ENCODE results near the gene KCNB1.

The KCNB1 gene

DNA sequence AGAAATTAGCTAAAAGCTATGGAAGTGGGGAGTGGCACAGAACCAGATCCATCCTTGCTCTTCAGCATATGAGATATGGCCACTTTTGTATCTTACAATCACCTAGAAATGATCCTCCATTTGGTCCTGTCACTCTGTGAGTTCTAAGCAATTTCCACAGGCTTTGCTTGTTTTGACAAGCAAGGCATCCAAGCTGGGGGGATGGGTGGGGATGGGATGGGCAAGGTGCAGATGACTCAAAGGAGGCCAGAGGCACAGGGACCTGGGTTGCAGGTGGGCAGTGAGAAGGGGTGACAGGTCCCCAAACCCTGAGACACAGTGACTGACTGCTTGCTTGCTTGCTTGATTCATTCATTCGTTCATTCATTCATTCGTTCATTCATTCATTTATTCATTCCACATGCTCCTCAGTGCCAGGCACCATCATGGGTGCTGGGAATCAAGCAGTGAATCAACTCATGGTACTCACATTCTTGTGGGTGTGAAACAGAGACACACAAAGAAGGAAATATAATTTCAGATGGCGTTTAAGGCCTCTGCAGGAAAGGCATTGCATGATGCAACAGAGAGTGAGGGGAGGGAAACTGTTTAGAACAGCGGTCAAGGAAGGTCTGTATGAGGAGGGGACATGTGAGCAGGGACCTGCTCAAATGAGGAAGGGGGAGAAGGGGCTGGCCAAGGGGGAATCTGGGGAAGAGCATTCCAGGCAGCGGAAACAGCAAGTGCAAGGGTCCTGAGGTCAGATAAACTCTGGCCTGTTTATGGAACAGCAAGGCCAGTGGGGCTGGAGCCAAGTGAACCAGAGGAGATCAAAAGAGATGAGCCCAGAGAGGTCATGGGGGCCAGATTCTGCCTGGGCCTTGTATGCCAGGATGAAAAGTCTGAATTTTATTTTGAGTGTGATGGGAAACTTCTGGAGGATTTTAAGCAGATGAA lies 3.4 kb downstream of the KCNB1 start:
- DNase-seq, result no peak
- Histone ChIP-seq H3K9me3 (no peaks in the 10 kb centered on the region), H3K36me3 (no peaks in the 10 kb centered on the region), H3K27ac (no peak overlapping the region), H3K4me1 (peaks cover 0 to 18% (median 15%) of the 10 kb centered on the region in 4 donors), H3K27me3 (peaks cover 0 to 12% of the 10 kb centered on the region in 2 donors), H3K4me3 (no peak overlapping the region)
- intact Hi-C loops (cut with DNase I; ENCODE audit: low total_unique reads), result no loop called here
- TF ChIP-seq, protein P1, sequence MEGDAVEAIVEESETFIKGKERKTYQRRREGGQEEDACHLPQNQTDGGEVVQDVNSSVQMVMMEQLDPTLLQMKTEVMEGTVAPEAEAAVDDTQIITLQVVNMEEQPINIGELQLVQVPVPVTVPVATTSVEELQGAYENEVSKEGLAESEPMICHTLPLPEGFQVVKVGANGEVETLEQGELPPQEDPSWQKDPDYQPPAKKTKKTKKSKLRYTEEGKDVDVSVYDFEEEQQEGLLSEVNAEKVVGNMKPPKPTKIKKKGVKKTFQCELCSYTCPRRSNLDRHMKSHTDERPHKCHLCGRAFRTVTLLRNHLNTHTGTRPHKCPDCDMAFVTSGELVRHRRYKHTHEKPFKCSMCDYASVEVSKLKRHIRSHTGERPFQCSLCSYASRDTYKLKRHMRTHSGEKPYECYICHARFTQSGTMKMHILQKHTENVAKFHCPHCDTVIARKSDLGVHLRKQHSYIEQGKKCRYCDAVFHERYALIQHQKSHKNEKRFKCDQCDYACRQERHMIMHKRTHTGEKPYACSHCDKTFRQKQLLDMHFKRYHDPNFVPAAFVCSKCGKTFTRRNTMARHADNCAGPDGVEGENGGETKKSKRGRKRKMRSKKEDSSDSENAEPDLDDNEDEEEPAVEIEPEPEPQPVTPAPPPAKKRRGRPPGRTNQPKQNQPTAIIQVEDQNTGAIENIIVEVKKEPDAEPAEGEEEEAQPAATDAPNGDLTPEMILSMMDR (IDR thresholded peaks at IDR 0.05), result no peak

DNA sequence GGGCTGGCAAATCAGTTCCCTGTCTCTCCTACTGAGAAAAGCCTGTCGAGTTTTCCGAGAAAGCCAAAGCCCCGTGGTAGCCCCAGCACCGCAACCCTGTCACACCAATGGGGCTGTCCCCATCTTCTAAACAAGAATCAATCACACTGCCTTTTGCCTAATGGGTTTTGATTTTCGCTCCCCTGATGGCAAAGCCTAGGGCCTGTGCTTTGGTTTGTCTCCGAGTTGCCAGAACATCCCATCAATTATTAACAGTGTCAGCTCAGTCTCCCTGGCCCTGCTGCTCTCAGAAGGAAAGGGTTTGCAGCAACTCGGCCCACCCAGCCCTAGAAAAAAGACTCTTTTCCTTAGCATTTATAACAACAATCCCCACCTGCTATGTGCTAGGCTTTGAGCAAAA lies 4.2 kb downstream of the KCNB1 start:
- TF ChIP-seq, protein P1 (IDR thresholded peaks at IDR 0.05), result no peak
- Histone ChIP-seq H3K27me3 (peaks cover 0 to 6% of the 10 kb centered on the region in 2 donors), H3K27ac (no peak overlapping the region), H3K9me3 (no peaks in the 10 kb centered on the region), H3K4me1 (peaks cover 0 to 12% (median 11%) of the 10 kb centered on the region in 4 donors), H3K36me3 (no peaks in the 10 kb centered on the region), H3K4me3 (no peak overlapping the region)
- intact Hi-C loops (cut with DNase I; ENCODE audit: low total_unique reads), result no loop called here
- DNase-seq, result no peak

DNA sequence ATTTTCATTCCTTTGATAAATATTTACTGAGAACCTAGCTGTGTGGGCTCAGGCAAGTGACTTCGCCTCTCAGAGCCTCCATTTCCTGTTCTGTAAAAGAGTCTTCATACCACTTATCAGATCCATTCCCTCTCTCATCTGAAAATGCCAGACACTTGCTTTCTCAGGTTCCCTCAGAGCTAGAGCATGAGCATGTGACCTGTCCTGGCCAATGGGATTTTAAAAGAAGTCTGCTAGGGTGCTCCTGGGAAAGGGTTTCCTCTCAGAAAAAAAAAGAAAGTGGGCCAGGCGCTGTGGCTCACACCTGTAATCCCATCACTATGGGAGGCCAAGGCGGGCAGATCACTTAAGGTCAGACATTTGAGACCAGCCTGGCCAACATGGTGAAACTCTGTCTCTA lies 5.3 kb downstream of the KCNB1 start:
- peaks cover 0 to 2% (median under 1%) of the 10 kb centered on the region in 4 donors for H3K4me1 ChIP-seq
- H3K9me3 ChIP-seq, result no peaks in the 10 kb centered on the region
- no peak for DNase-seq
- TF ChIP-seq, protein P1 (IDR thresholded peaks at IDR 0.05), result no peak
- no peak overlapping the region for H3K4me3 ChIP-seq
- peaks cover 0 to under 1% of the 10 kb centered on the region in 2 donors for H3K27me3 ChIP-seq
- intact Hi-C loops (cut with DNase I; ENCODE audit: low total_unique reads), result no loop called here
- no peaks in the 10 kb centered on the region for H3K36me3 ChIP-seq
- H3K27ac ChIP-seq, result no peak overlapping the region

DNA sequence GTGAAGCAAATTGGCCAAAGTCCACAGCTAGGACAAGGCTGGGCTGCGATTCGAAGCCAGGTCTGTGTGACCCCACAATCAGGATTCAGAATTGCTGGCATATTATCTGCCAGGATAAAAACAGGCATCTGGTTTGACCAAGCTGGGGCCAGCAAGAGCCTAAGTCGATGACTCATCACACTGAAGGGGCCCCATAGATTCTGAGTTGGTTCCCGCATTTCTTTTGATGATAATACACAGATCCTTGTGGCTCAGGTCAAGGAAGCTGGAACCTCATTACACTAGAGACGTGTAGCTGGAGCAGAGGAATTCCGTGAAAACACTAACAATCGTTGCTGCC lies 6.5 kb downstream of the KCNB1 start:
- no peaks in the 10 kb centered on the region for H3K36me3 ChIP-seq
- H3K27ac ChIP-seq, result no peak overlapping the region
- H3K9me3 ChIP-seq, result no peaks in the 10 kb centered on the region
- TF ChIP-seq, protein P1 (IDR thresholded peaks at IDR 0.05), result no peak
- no peak overlapping the region for H3K4me3 ChIP-seq
- H3K27me3 ChIP-seq, result no peaks in the 10 kb centered on the region
- intact Hi-C loops (cut with DNase I; ENCODE audit: low total_unique reads), result no loop called here
- no peaks in the 10 kb centered on the region for H3K4me1 ChIP-seq
- no peak for DNase-seq

DNA sequence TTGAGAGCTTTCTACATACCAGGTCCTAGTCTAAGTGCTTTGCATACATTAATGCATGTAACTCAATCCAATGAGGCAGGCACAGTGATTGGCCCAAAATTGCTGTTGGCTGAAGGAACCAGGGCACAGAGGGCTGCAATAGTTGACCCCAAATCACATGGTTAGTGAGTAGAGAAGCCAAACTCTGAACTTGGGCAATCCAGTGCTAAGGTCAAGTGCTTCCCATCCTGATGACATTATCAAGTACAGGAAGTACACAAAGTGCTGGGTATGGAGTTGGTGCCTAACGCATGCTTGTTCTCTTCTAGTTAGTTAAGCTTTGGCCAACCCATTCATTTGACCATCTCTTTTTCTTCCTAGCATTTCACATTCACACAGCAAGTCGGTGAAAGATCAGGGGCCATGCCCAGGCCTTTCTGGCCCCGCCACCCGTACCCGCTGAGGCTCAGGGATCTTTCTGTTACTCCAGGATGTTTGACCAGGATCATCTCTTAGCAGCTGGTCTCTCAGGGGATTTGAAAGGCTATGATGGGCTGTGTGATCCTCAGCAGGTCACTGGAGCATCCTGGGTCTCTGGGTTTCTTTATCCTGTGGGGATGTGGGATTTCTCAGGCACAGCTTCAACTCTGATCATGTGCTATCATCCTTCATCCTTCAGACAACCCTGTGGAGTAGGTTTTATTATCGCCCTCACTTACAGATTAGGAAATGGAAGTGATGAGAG lies 7.0 kb downstream of the KCNB1 start:
- TF ChIP-seq, protein P1 (IDR thresholded peaks at IDR 0.05), result no peak
- Histone ChIP-seq H3K4me1 (no peaks in the 10 kb centered on the region), H3K27ac (no peak overlapping the region), H3K9me3 (no peaks in the 10 kb centered on the region), H3K27me3 (no peaks in the 10 kb centered on the region), H3K36me3 (no peaks in the 10 kb centered on the region), H3K4me3 (no peak overlapping the region)
- no peak for DNase-seq
- intact Hi-C loops (cut with DNase I; ENCODE audit: low total_unique reads), result no loop called here

Measured in tibial artery (tissue), 4 donors.